ENCODE data around the gene FOXP4. TPM values are rescaled to one million over a fixed set of nuclear protein-coding genes. Genes with fewer than 3 reads are reported as not detected.

The FOXP4 gene
- total RNA-seq, 1 donor from 2014 or later = 21.6 TPM

DNA sequence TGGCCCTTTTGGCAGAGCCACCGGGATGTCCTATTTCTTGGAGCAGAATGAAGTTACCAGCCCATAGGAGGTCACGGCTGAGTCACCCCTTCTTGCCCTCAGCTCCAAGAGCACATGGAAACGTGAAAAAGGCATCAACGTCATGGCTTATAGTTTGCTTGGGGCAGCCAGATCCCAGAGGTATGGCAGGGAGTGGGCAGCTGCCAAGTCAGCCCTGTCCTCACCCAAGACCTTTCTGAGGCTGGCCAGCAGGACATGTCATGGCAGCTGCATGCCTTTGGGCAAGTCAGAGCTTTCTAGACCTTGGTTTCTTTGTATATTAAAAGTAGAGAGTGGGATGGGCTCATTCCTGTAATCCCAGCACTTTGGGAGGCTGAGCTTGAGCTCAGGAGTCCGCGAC, 83.9 kb downstream of the FOXP4 start:
- Mint-ChIP-seq H3K27me3 (ENCODE audit: insufficient read depth) (peaks cover 13% of the 10 kb centered on the region), H3K4me3 (no peak overlapping the region), H3K9me3 (no peaks in the 10 kb centered on the region), H3K4me1 (ENCODE audit: low read depth) (peaks cover 4% of the 10 kb centered on the region), H3K36me3 (ENCODE audit: low read depth) (no peaks in the 10 kb centered on the region), H3K27ac (no peak overlapping the region)
- DNase-seq (ENCODE audit: low spot score) = no peak
- intact Hi-C loops (cut with micrococcal nuclease) = no loop called here

DNA sequence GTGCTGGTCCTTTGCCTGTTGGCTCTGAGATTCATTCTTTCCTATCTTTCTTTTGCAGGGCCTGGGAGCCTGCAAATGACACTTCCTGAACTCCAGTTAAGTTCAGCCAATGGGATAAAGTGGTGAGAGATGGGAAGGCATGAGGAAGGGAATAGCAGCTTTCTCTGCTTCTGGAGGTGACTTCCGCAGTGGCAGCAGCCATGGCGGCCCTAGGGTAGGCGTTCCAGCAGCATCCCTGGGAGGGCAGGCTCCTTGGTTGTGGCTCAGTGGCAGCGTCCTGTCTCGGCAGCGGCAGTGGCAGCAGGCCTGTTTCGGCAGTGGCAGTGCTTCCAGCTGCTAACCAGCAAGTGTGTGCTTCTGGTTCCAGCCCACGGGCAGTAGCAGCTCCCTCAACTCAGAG, 84.8 kb downstream of the FOXP4 start:
- H3K27ac Mint-ChIP-seq = no peak overlapping the region
- H3K27me3 Mint-ChIP-seq (ENCODE audit: insufficient read depth) = peaks cover 22% of the 10 kb centered on the region
- intact Hi-C loops (cut with micrococcal nuclease) = no loop called here
- no peak for DNase-seq (ENCODE audit: low spot score)
- no peak overlapping the region for H3K4me3 Mint-ChIP-seq
- H3K4me1 Mint-ChIP-seq (ENCODE audit: low read depth) = no peaks in the 10 kb centered on the region
- no peaks in the 10 kb centered on the region for H3K36me3 Mint-ChIP-seq (ENCODE audit: low read depth)
- H3K9me3 Mint-ChIP-seq = no peaks in the 10 kb centered on the region

DNA sequence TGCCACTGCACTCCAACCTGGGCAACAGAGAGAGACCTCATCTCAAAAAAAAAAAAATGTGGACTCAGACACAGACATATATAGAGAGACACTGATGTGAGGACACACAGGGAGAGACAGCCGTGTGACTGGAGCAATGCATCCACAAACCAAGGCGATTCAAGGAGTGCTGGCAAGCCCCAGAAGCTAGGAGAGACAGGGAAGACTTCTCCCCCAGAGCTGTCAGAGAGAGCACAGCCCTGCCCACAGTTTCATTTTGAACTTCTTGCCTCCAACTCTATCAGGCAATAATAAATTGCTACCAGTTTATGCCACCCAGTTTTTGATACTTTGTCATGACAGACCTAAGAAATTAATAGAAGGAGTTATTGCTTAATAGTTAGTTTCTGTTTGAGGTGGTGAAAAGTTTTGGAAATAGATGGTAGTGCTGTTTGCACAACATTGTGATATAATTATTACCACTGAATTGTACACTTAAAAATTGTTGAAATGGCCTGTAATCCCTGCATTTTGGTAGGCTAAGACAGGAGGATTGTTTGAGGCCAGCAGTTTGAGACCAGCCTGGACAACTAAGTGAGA, 87.0 kb downstream of the FOXP4 start:
- intact Hi-C loops (cut with micrococcal nuclease) = no loop called here
- no peaks in the 10 kb centered on the region for H3K36me3 Mint-ChIP-seq (ENCODE audit: low read depth)
- peaks cover 30% of the 10 kb centered on the region for H3K27me3 Mint-ChIP-seq (ENCODE audit: insufficient read depth)
- no peak overlapping the region for H3K4me3 Mint-ChIP-seq
- no peak for DNase-seq (ENCODE audit: low spot score)
- H3K9me3 Mint-ChIP-seq = no peaks in the 10 kb centered on the region
- no peaks in the 10 kb centered on the region for H3K4me1 Mint-ChIP-seq (ENCODE audit: low read depth)
- H3K27ac Mint-ChIP-seq = no peak overlapping the region

DNA sequence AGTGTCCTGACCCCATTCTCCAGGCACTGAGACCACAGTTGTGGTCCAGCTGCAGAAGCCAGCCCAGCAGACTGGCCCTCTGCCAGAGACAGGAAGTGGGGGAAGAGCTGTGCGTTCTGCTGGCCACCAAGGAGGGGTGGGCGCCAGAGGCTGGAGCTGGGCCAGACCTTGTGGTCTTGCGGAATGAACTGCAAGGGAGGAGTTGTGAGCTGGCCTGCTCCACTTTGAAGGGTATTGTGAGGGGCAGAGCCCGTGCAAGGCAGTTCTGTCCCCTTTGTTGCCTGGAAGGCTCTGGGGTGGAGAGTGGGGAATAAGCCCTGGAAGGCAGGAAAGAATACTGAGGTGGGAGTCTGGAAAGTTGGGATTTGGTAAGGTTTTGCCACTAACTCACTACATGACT, 88.5 kb downstream of the FOXP4 start:
- Mint-ChIP-seq H3K9me3 (no peaks in the 10 kb centered on the region), H3K4me3 (no peak overlapping the region), H3K27ac (no peak overlapping the region), H3K36me3 (ENCODE audit: low read depth) (no peaks in the 10 kb centered on the region), H3K27me3 (ENCODE audit: insufficient read depth) (peaks cover 39% of the 10 kb centered on the region), H3K4me1 (ENCODE audit: low read depth) (no peaks in the 10 kb centered on the region)
- intact Hi-C loops (cut with micrococcal nuclease) = no loop called here
- DNase-seq (ENCODE audit: low spot score) = no peak

DNA sequence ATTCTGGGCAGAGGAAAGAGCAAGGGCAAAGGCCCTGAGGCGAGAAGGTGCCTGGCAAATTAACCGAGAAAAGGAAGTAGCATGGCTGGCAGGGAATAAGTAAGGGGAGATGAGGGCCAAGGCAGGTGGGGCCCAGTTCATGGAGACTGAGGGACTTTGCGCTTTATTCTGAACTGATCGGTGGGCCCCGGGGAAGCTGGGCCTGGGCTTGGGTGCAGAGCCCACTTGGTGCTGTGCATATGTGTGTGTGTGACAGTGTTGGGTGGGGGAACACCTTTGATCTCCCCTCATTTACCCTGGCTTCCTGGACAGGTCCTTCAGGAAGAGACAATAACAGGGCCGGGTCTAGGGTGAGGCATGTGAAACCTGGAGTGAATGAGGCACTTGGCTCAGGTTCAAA, 89.2 kb downstream of the FOXP4 start:
- Mint-ChIP-seq H3K36me3 (ENCODE audit: low read depth) (no peaks in the 10 kb centered on the region), H3K9me3 (no peaks in the 10 kb centered on the region), H3K4me3 (no peak overlapping the region), H3K27me3 (ENCODE audit: insufficient read depth) (peaks cover 46% of the 10 kb centered on the region), H3K27ac (no peak overlapping the region), H3K4me1 (ENCODE audit: low read depth) (no peaks in the 10 kb centered on the region)
- DNase-seq (ENCODE audit: low spot score) = no peak
- intact Hi-C loops (cut with micrococcal nuclease) = no loop called here

DNA sequence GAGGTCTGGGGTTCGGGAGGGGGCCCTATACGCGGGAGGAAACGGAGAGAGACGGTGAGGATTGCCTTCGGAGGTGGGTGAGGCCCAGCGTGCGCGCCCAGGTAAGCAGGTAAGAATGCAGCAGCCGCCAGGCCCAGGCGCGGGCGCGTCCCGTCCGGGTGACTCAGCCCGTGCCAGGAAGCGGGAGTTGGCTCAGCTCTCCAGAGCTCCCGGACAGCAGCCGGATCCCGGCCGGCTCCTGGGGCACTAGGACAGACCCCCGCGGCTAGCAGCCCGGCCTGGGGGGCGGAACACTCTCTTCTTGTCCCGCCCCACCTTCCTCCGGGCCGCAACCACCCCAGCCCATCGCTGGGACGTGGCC, 90.6 kb downstream of the FOXP4 start:
- peaks cover 55% of the 10 kb centered on the region for H3K27me3 Mint-ChIP-seq (ENCODE audit: insufficient read depth)

DNA sequence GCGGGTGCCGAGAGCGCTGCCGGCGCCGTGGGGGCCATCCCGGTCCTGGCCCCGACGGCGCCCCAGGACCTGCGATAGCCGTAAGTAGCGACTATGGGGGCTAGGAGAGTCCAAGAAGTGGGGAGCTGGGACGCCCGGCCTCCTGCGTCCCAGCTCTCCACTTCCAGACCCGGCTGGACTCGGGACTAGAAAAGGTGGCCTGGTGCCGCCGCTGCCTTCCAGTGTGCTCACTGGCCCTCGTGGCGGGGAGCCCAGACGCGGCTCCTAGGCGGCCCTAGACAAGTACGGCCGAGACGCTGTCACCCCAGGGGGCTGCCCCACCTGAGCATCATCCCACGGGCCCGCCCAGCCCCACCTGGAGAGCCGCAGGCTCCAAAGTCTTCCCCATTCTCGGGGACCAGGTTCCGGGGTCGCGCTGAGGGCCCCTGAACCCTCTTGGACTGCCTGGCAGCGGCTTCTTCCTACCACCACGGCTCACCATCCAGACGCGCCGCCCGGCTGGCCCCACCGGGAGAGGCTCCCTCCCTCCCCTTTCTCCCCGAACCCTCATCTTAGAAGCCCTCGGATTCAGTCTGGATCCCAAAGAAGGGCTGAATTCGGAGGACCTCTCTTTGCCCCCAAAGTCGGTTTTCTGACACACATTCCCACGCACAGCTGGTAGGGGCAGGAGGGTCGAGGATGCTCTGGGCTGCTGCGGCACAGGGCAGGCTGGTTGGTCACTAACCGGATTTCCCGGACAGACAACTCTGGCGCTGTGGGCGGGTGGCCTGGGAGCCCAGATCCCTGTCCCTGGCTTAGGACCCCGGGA, 91.2 kb downstream of the FOXP4 start:
- intact Hi-C loops (cut with micrococcal nuclease) = no loop called here
- H3K36me3 Mint-ChIP-seq (ENCODE audit: low read depth) = peaks cover 2% of the 10 kb centered on the region
- no peak for DNase-seq (ENCODE audit: low spot score)
- H3K4me3 Mint-ChIP-seq = no peak overlapping the region
- H3K4me1 Mint-ChIP-seq (ENCODE audit: low read depth) = no peaks in the 10 kb centered on the region
- H3K27ac Mint-ChIP-seq = no peak overlapping the region
- H3K9me3 Mint-ChIP-seq = no peaks in the 10 kb centered on the region
- peaks cover 55% of the 10 kb centered on the region for H3K27me3 Mint-ChIP-seq (ENCODE audit: insufficient read depth)

More for the DNA sequence above, 90.6 kb downstream of the FOXP4 start:
- no peak for DNase-seq (ENCODE audit: low spot score)
- Mint-ChIP-seq H3K4me3 (no peak overlapping the region), H3K36me3 (ENCODE audit: low read depth) (peaks cover 2% of the 10 kb centered on the region), H3K9me3 (no peaks in the 10 kb centered on the region), H3K4me1 (ENCODE audit: low read depth) (no peaks in the 10 kb centered on the region), H3K27ac (no peak overlapping the region)
- intact Hi-C loops (cut with micrococcal nuclease) = no loop called here

DNA sequence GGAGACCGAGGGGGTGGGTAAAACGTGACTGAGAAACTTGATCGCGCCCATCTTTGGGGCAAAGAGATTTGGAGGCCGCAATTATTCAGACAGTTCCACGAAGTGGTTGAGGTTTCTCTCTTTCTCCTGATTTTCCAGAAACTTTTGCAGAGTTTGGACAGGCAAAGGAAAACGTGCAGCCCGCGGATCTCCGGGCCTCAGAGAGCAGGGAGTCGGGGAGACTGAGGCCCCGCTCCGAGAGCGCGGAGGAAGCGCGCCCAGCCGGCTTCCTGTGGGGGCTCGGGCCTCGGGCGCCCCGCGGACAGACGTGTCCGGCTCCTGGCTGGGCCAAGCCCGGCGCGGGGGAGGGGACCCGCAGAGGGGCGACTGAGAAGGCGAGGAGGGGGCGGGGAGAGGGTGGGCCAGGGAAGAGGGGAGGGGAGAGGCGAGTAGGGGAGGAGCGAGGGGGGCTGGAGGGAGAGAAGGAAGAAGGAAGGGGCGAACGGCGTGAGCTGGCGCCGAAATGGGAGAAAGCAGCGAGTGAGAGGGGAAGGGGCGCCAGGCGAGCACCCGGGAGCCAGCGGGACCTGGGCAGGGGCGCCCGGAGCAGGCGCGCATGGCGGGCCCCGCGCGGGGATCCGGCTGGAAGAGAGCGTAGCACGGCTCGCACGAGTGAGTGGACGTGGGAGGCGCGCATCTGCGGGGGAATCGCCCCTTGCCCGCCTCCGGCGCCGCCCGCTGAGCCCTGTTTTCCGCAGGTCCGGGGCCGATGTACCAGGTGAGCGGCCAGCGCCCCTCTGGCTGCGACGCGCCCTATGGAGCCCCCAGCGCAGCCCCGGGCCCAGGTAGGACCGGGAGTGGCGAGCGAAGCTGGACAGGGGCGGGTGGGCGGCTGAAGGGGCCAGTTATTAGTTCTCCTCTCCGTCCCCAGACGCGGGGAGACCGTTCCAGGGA, 92.1 kb downstream of the FOXP4 start, which contains the start of gene MDFI:
MDFI (plus strand) TSS at position 467 of the 933 bp plus-strand sequence; CDS start at position 749, 282 bp downstream.
- H3K27ac Mint-ChIP-seq = no peak within 1 kb of the TSS
- intact Hi-C loops (cut with micrococcal nuclease) = no loop called here
- no peak for DNase-seq (ENCODE audit: low spot score)
- H3K9me3 Mint-ChIP-seq = no peaks in the 10 kb centered on the region
- H3K4me3 Mint-ChIP-seq = no peak within 1 kb of the TSS
- peaks cover 57% of the 10 kb centered on the region for H3K27me3 Mint-ChIP-seq (ENCODE audit: insufficient read depth)
- H3K36me3 Mint-ChIP-seq (ENCODE audit: low read depth) = peaks cover 2% of the 10 kb centered on the region
- no peaks in the 10 kb centered on the region for H3K4me1 Mint-ChIP-seq (ENCODE audit: low read depth)

DNA sequence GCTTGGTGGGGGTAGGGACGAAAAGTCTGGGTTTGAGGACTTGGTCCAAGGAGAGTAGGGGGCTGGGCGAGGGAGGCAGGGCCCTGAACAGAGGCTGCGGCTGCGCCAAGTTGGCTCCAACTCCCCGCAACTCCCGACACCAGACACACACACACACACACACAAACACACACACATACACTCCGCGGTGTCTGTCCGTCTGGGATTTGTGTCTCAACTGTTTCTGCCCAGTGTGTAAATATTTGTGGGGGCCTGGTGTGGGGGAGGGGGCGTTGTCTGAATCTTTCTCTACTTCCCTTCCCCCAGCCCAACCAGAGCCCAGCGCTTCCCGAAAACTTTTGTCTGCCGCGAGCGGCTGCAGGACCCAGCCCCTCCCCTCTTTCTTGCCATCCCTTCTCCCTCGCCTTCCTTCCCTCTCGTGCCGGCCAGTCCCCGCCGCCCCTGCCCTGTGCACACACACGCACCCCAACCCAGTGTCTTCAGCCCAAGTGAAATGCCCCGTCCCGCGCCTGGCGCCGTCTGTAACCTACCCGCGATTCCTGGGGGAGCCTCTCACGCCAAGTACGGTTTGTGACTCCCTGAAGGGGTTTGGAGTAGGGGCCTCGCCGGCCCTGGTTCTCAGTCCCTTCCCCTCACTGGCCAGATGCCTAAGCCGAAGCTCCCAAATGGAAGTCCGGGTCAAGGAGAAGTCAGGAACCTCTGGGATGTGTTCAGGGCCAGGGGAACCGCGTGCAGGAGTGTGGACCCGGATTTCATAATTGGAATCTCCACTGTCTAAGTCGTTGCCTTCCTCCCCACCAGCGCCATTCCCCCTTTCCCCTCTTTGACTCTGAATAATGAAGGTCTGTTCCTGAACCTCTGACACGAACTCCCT, 93.0 kb downstream of the FOXP4 start:
- Mint-ChIP-seq H3K4me3 (no peak overlapping the region), H3K36me3 (ENCODE audit: low read depth) (peaks cover 2% of the 10 kb centered on the region), H3K9me3 (no peaks in the 10 kb centered on the region), H3K27me3 (ENCODE audit: insufficient read depth) (peaks cover 56% of the 10 kb centered on the region), H3K27ac (no peak overlapping the region), H3K4me1 (ENCODE audit: low read depth) (no peaks in the 10 kb centered on the region)
- intact Hi-C loops (cut with micrococcal nuclease) = no loop called here
- no peak for DNase-seq (ENCODE audit: low spot score)

DNA sequence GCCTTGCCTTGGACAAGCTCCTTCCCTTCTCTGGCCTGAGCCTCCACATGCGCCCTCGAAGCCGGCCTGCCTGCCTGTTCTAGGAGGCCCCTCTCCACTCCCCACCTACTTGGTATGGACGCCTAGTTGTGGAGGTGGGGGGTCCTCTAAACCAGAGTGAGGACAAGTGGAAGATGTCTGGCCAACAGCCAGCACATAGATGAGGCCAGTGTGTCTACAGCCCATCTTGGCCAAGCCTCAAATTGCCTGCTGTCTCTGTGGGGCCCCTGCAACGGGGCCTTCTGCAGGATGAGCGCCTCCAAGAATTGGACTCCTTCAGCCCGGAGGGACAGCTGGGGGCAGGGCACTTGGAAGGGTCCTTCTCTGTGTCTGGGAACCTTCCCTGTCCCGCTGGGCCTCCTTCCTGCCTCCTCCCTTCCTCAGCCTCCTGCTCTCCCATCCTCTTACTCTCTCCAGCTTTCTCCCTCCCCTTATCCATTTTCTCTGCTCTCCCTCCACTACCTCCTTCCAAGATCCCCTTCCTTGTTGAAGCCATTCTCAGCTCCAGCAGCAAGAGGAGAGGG, 93.7 kb downstream of the FOXP4 start:
- Mint-ChIP-seq H3K4me1 (ENCODE audit: low read depth) (no peaks in the 10 kb centered on the region), H3K9me3 (no peaks in the 10 kb centered on the region), H3K27me3 (ENCODE audit: insufficient read depth) (peaks cover 55% of the 10 kb centered on the region), H3K36me3 (ENCODE audit: low read depth) (peaks cover 2% of the 10 kb centered on the region), H3K27ac (no peak overlapping the region), H3K4me3 (no peak overlapping the region)
- intact Hi-C loops (cut with micrococcal nuclease) = no loop called here
- DNase-seq (ENCODE audit: low spot score) = no peak

DNA sequence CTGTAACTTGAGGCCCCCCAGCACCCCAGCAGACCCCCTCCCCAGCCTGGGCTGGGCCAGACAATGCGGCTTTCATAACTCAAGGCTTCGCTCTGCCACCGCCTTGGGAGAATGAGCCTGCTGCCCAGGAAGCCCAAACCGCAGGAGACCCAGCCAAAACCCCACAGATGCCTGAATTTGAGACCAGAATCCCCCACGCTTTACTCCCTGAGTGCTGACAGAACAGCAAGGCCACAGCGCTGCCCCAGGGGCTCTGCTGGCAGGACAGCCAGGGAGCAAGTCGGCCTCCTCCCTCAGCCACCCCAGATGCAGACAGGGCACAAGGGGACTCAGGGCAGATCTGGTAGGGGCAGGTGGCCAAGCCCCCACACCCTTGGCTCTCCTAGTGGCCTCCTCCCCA, 94.2 kb downstream of the FOXP4 start:
- H3K9me3 Mint-ChIP-seq = no peaks in the 10 kb centered on the region
- no peak overlapping the region for H3K27ac Mint-ChIP-seq
- DNase-seq (ENCODE audit: low spot score) = no peak
- no peaks in the 10 kb centered on the region for H3K4me1 Mint-ChIP-seq (ENCODE audit: low read depth)
- H3K4me3 Mint-ChIP-seq = no peak overlapping the region
- intact Hi-C loops (cut with micrococcal nuclease) = no loop called here
- peaks cover 2% of the 10 kb centered on the region for H3K36me3 Mint-ChIP-seq (ENCODE audit: low read depth)
- peaks cover 50% of the 10 kb centered on the region for H3K27me3 Mint-ChIP-seq (ENCODE audit: insufficient read depth)

DNA sequence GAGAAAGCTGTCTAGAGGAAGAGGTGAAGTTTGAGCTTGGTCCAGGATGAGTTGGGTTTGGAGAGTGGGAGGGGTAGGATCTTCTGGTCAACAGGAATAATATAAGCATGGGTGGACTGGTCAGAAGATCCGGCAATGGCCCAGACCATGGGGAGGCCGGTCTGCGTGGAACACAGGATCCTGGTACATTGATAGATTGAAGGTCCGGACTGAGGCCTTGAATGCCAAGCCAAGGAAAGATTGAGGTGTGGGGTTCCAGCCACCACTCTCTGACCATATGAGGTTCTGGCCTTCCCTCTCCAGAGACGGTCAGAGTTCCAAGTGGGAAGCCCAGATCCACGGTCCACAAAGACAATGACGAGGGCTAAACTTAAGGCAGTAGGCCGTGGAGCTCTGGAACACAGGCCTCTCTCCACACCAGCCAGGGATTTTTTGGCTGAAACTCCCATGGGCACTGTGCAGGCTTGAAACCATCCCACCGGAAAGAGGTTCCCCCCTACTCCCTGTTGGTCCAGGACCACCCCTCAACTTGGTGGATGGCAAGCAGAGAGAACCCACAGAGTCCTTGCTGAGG, 95.3 kb downstream of the FOXP4 start:
- Mint-ChIP-seq H3K4me1 (ENCODE audit: low read depth) (no peaks in the 10 kb centered on the region), H3K9me3 (no peaks in the 10 kb centered on the region), H3K27ac (no peak overlapping the region), H3K4me3 (no peak overlapping the region), H3K27me3 (ENCODE audit: insufficient read depth) (peaks cover 40% of the 10 kb centered on the region), H3K36me3 (ENCODE audit: low read depth) (peaks cover 2% of the 10 kb centered on the region)
- intact Hi-C loops (cut with micrococcal nuclease) = no loop called here
- no peak for DNase-seq (ENCODE audit: low spot score)

All from activated T-helper 1 cell treated with anti-CD3 and anti-CD28 coated beads, Interleukin-12 subunit alpha, Interleukin-12 subunit beta, Interleukin-2, Interleukin-4 antibody, amounts not matched to agents 30 ng/mL and 10 ng/mL and 1 ng/mL, durations not matched to agents 14 hours and 24 hours and 36 hours (primary cell).